HS-27A (cell line): ENCODE data around the gene GPHA2.

ENCODE experiments used
- DNase-seq: peaks from one replicate; pipeline ENCODE4 v3.0.0-alpha.2; 2012; ENCODE audit warnings: low read depth, missing footprints

GPHA2 gene

GRCh38 chr11:64930340-64930739 is 5.4 kb downstream of the GPHA2 start:
- DNase-seq, result no peak

- no peak for DNase-seq
Measured at GRCh38 chr11:64929625-64930024, 6.1 kb downstream of the GPHA2 start.

GRCh38 chr11:64928957-64929356 is 6.7 kb downstream of the GPHA2 start:
- DNase-seq, result no peak

- DNase-seq, result no peak
Measured at GRCh38 chr11:64926689-64927088, 9.0 kb downstream of the GPHA2 start.

GRCh38 chr11:64925536-64926436 is 9.9 kb downstream of the GPHA2 start:
- no peak for DNase-seq

- DNase-seq, result no peak
Measured at GRCh38 chr11:64924910-64925284, 10.8 kb downstream of the GPHA2 start.

DNA sequence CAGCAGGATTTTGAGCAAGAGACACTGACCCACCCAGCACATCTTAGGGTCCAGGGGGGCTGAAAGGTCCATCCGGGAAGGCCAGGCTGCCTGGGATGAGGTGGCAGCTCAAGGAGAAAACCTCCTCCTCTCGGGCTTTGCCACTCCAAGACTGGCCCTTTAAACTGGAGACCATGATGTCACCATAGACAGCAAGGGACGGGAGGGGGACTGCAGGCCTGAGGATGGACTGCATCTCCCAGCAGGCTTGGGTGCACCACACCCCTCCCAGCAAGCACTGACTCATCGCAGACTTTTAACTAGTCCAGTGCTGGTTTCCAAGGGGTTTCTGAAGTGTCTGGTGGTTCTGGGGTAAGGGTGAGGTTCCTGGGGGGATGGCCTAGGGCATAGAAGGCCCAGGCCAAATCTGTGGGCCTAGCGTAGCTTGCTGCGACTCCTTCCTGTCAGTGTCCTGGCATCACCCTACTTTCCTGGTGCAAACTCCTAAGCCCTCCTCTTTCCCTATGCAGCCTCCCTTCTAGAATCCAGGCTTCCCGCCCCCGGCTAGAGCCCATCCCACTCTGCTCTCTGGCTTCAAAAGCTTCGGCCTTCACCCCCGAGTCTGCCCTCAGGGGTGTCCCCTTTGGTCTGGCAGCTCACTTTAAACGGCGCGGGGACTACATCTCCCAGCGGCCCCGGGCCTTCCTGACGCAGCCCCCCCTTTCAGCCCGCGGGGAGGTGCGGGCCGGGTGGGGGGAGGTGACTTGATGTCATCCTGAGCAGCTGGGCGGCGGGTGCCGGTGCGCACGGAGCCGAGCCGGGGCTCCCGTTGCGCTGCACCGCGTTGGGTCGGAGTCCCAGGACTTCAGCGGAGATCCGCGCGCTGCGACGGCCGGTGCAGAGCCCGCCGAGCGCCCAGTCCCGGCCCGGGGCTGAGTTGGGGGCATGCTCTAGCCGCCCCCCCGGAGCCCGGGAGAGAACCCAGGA is 11.5 kb downstream of the GPHA2 start, which contains the start of gene PPP2R5B:
PPP2R5B (plus strand) TSS at position 746 of the 966 bp plus-strand sequence. CDS start 1,046 bp downstream, outside the sequence.
- peak; percentile 90 for DNase-seq

DNA sequence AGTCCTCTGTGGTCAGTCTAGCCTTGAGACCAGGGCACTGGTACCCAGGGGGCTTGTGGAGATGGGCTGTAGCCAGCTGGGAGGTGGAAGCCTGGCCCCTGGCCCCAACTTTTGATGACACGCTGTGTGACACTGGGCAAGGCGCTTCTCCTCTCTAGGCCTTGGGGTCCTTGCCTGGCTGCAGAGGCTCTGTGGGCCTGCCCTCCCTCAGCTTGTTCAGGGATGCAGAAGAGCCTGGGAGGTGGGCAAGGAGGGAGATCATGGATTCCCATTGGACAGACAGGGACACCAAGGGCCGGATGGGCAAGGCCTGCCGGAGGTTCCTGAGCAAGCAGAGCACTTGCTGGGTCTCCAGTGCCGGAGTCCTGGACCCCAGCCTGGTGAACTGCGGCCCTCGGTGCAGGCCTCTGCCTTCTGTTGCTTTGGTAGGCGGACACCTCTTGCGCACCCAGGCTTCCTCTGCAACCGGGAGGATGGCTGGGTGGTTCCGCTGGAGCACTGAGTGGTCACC is 12.5 kb downstream of the GPHA2 start:
- DNase-seq, result no peak

GRCh38 chr11:64921384-64921783 is 14.3 kb downstream of the GPHA2 start:
- no peak for DNase-seq

DNA sequence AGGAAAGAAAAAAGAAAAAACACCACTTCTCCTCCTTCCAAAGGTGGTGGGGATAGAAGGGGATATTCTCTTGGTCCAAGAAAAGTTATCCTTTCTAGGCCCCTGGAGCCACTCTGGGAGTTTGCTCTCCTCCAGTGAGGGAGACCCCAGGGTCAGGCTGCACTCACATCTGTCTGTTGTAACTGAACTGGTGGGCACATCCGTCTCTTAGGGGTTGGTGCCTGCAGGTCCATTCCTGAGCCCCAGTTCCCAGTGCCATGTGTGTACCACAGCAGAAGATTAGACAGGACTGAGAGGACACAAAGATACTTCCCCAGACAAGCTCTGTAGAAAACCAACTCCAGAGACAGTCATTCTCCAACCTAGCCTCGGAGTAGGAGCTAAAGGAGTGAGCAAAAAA is 15.6 kb downstream of the GPHA2 start:
- no peak for DNase-seq

DNA sequence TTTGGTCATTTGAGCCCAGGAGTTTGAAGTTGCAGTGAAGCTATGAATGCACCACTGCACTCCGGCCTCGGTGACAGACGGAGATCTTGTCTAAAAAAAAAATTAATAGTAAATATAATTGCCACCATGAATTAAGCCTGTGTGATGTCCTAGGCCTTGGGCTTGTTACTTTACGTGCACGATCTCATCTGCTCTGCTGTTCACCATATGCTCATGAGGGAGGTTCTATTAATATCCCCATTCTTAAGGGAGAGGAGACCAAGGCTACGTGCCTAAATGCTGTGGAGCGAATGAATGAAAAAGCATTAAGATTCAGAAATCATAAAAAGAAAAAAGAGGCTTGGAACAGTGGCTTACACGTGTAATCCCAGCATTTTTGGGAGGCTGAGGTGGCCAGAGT is 16.1 kb downstream of the GPHA2 start:
- no peak for DNase-seq

- DNase-seq, result no peak
Measured at GRCh38 chr11:64918017-64918416, 17.7 kb downstream of the GPHA2 start.

DNA sequence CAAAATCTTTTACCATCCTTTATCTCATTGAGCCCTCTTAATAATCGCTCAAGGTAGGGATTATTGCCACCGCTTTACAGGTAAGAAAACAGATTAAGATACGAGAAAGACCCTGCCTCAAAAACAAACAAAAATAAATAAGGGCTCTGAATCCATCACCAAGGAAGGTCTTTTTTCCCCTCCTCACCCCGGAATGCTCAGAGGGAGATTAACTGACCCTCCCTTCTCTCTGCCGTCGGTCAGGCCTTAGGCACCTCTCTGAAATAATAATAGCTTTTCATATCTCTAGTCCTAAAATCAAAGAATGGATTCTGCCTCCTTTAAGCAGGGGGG is 18.1 kb downstream of the GPHA2 start:
- DNase-seq, result no peak

GRCh38 chr11:64916775-64917662 is 18.7 kb downstream of the GPHA2 start, which contains the start of gene ATG2A:
TSS of gene ATG2A (minus strand) at chr11:64917209. CDS start at chr11:64917135, 74 bp downstream.
- peak; percentile 99 for DNase-seq

DNA sequence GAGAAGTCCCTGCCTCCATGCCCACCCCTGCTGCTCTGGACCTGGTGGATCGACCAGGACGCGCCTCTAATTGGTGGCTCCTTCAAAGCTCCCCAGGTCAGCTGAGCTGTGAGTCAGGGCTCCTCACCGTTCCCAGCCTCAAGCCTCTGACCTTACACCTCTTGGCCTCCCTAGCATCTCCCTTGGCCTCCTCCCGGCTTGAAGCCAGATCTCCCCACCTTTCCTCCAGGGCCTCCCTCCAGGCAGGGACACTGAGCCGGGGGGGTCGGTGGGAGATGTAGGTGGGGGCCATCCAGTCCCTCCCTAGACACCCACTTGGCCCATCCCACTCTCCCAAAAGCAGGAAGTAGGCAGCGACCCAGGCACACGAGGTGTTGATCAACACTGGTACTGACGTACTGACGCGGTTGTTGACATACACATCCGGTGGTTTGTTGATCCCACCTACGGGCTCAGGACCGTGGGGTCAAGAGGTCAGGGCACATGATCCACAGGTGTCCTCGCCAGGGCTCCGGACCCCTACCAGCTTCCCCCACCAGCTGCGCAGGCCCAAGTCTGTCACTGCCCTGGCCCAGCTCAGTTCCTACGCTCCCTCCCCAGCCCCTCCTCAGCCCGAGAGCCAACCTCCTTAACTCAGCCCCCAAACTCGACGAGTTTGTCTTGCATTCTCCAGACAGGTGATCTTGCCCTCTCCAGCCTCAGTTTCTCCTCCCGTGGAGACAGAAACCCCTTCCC is 19.5 kb downstream of the GPHA2 start:
- DNase-seq, result no peak

- DNase-seq, result no peak
Measured at GRCh38 chr11:64915376-64915887, 20.3 kb downstream of the GPHA2 start.

DNA sequence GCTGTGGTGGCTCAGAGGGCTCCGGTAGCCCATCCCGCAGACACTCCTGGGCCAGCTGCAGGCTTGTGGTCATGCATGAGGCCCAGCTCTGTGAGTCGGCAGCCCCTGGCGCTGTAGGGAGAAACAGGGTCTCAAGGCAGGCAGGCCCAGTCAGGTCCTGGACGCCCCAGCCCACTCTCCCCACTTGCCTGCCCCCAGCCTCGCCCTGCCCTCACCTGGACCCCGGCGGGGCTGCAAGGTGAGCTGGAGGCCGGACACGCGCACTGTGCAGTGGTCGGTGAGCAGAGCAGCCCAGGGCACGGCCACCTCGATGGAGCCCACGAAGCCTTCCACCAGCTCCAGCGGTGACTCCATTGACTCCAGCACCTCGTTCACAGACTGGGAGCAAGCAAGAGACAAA is 21.6 kb downstream of the GPHA2 start:
- no peak for DNase-seq

DNA sequence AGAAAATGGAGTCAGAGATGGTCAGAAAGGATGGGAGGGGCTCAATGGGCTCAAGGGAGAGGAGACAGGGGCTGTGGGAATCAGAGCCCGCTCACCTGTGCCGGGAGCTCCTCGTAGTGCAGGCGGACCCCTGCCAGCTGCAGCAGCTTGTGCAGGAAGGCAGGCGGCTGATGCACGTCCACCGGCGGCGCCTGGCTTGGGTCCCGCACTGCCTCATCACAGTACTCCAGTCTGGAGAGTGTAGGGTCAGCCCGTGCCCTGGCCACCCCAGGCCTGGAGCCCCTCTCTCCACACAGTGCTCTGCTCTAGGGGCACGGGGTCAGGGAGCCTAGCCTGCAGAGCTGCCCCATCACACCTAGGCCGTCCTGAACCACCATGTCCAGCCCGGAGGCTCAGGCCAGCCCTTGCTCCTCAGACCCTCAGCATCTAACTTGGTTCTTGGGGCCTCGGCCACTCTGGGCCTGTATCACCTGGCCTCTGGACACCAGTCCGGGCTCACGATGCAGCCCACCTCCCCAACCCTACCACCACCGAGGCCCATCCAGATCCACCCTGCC is 22.4 kb downstream of the GPHA2 start:
- DNase-seq, result no peak

GRCh38 chr11:64911689-64912088 is 24.0 kb downstream of the GPHA2 start:
- DNase-seq, result no peak

DNA sequence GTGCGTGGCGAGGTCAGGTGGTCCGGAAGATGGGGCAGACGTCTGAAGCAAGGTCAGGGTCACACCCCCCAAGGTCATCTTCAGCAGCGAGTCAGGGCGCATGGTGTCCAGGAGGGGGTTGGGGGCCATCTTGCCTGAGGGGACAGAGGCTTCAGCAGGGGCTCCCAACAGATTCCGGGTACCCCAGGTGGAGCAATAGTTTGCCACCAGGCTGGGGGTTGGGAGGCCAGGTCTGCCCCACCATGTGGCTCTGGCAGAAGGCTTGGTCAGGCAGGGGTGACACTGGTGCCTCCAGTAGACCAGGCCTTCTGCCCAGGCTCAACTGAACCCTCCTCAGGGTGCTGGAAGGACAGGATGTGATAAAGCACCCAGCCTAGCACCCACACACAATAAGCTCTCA is 24.6 kb downstream of the GPHA2 start:
- DNase-seq, result no peak
